PFSK-1 (cell line): ENCODE data around the gene RPSA.

Source experiments
- SIN3A ChIP-seq: IDR thresholded peaks from 2 replicates; pipeline ENCODE4 v1.6.1; 2012; ENCODE audit warnings: mild to moderate bottlenecking, low read length, moderate library complexity, borderline replicate concordance; ENCODE audit not compliant: insufficient read depth
- TAF1 ChIP-seq: IDR thresholded peaks from 2 replicates; pipeline ENCODE4 v1.6.1; 2012; ENCODE audit warnings: low read length, control low read depth, borderline replicate concordance; ENCODE audit not compliant: insufficient read depth

- TF ChIP-seq SIN3A (no peak), TAF1 (no peak)
These were observed 22.3 kb downstream of the RPSA start for GRCh38 chr3:39428745-39429201.
